GM10266 (cell line): ENCODE results near the gene OGFOD1.

Experiments used
- DNase-seq: peaks from one replicate; pipeline ENCODE4 v3.0.0; 2012; ENCODE audit errors: extremely low spot score
- CTCF ChIP-seq: IDR thresholded peaks from 2 replicates; pipeline ENCODE4 v1.5.1; 2012; ENCODE audit warnings: mild to moderate bottlenecking, low read depth; ENCODE audit not compliant: control insufficient read depth, insufficient read depth; ENCODE audit errors: missing control alignments

The OGFOD1 gene

GRCh38 chr16:56426585-56426984 is 24.8 kb upstream of the OGFOD1 start:
- TF ChIP-seq CTCF: no peak

DNA sequence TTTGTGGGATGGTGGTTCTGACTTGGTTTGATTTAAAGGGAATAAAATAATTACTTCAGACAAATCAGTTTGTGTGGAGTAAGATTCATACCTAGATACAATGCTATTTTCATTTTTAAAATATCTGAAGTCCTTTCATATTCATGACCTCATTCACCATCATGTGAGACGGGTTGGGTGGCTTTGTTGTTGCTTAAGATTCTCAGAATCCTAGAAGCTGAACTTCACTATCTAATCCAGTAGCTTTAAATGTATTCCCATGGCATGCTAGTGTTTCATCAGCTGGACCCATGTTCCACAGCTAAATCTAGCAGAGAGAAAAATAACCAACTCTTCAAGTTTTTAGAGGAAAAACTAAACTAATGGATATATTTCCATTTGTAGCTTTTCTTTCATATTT is 23.3 kb upstream of the OGFOD1 start:
- no peak for DNase-seq
- no peak for TF ChIP-seq CTCF

More at GRCh38 chr16:56426585-56426984, 24.8 kb upstream of the OGFOD1 start:
- DNase-seq: no peak

GRCh38 chr16:56436258-56436657 is 15.1 kb upstream of the OGFOD1 start:
- no peak for DNase-seq
- TF ChIP-seq CTCF: no peak

- no peak for DNase-seq
- TF ChIP-seq CTCF: no peak
Observed at GRCh38 chr16:56438038-56438437, 13.3 kb upstream of the OGFOD1 start.

DNA sequence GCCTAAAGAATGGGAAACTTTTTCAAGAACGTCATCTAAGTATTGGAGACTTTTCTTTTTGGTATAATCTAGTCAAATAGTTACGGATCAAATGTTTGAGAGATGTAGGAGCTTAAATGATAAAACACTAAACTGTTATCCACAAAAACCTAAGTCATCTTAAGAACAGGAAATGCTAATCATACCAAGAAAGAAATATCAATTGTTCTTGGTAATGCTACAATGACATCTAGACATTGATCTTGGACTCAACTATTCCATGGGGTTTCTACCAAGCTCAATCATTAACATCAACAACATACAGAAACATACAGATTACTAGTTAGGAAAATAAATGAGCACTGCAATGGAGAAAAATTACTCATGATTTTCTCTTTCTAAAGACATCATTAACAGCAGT is 4.1 kb upstream of the OGFOD1 start:
- no peak for TF ChIP-seq CTCF
- DNase-seq: no peak

DNA sequence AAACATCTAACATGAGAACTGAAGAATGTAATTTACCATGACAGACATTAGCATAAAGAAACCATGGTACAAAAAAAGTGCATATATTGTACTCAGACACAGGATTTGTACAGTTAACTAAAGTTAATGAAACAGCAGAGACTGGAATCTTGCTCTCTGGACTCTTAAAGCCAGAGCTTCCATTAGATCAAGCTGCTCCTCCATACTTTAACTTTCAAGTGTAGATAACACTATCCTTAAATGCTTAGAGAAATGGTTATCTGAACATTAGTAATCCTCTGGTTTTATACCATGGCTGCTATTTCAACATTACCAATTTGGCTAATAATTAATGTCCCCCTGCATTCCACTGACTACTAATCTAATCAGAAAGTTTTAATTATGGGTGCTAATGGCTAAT is 3.3 kb upstream of the OGFOD1 start:
- DNase-seq: no peak
- TF ChIP-seq CTCF: no peak

DNA sequence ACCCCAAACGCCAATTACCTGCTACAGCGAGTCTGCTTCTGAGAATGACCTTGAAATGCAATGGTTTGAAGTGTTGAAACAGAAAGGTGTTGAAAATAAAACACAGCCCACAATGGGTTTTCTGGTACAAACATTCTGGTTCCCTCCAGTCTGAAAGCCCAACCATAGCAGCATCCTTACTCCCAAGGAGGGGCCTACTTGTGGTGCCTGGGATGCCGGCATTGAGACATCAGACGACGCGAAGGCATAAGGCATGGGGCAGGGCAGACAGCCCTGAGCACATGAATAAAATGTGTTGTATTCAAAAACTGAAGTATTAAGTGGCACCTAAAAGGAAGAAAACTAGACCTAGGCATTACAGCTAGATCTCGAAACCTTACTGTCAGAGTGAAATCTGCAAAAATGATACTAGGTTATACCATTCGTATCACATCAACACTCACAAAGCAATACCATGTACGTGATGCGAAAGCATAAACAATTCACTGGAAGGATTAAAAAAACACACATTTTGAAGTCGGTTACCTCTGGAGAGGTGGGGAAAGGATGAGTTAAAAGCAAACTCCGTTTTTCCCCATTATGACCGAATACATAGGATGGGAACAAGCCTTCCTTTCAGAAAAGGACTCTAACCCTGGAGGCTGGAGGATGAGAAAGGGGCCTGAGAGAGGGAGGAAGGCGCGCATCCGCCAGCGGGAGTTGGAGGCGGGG is 924 bp upstream of the OGFOD1 start:
- no peak for TF ChIP-seq CTCF
- DNase-seq: no peak
